Activated naive CD8-positive, alpha-beta T cell treated with anti-CD3 and anti-CD28 coated beads, Interleukin-2, amount 50 U/mL, for 24 hours (primary cell): ENCODE data around the gene TBCK.
"Not testable (repeated sequence)": the region's sequence is repeated elsewhere in the genome, so short reads cannot be mapped to it uniquely, and the experiment has no call there.

ENCODE experiments used
- ATAC-seq: fragments of 150-1000 bp; cut with Tn5 transposase; one replicate; pipeline ENCODE4 v1.10.0; 2021
- DNase-seq: peaks from one replicate; pipeline ENCODE4 v3.0.0; 2021
- H3K27ac Mint-ChIP-seq: one replicate; pipeline ENCODE4 v1.8.0; 2021; ENCODE audit warnings: mild to moderate bottlenecking, mixed read lengths
- H3K27me3 Mint-ChIP-seq: one replicate; pipeline ENCODE4 v1.8.0; 2021; ENCODE audit warnings: mixed read lengths
- H3K36me3 Mint-ChIP-seq: one replicate; pipeline ENCODE4 v1.8.0; 2021; ENCODE audit warnings: low read depth, mixed read lengths
- H3K4me1 Mint-ChIP-seq: one replicate; pipeline ENCODE4 v1.8.0; 2021; ENCODE audit warnings: mixed read lengths
- H3K4me3 Mint-ChIP-seq: one replicate; pipeline ENCODE4 v1.8.0; 2021; ENCODE audit warnings: mild to moderate bottlenecking, moderate library complexity, mixed read lengths
- H3K9me3 Mint-ChIP-seq: one replicate; pipeline ENCODE4 v1.8.0; 2021; ENCODE audit warnings: mixed read lengths

TBCK gene

GRCh38 chr4:106253364-106254129, 62.5 kb downstream of the TBCK start:
- Mint-ChIP-seq H3K9me3 (no peaks in the 10 kb centered on the region), H3K27ac (no peak overlapping the region), H3K4me3 (no peak overlapping the region), H3K27me3 (no peaks in the 10 kb centered on the region), H3K4me1 (no peaks in the 10 kb centered on the region), H3K36me3 (peaks cover 10% of the 10 kb centered on the region)
- ATAC-seq, result no peak
- no peak for DNase-seq

- Mint-ChIP-seq H3K27ac (no peak overlapping the region), H3K4me1 (no peaks in the 10 kb centered on the region), H3K4me3 (no peak overlapping the region), H3K9me3 (no peaks in the 10 kb centered on the region), H3K36me3 (peaks cover 25% of the 10 kb centered on the region), H3K27me3 (no peaks in the 10 kb centered on the region)
- DNase-seq, result no peak
- no peak for ATAC-seq
These were observed 68.4 kb downstream of the TBCK start for GRCh38 chr4:106247600-106247999.

GRCh38 chr4:106246441-106246840, 69.6 kb downstream of the TBCK start:
- Mint-ChIP-seq H3K27me3 (no peaks in the 10 kb centered on the region), H3K36me3 (peaks cover 25% of the 10 kb centered on the region), H3K9me3 (no peaks in the 10 kb centered on the region), H3K27ac (no peak overlapping the region), H3K4me1 (no peaks in the 10 kb centered on the region), H3K4me3 (no peak overlapping the region)
- no peak for ATAC-seq
- DNase-seq, result no peak

GRCh38 chr4:106245176-106245575, 70.8 kb downstream of the TBCK start:
- H3K9me3 Mint-ChIP-seq, result no peaks in the 10 kb centered on the region
- H3K36me3 Mint-ChIP-seq, result peaks cover 25% of the 10 kb centered on the region
- ATAC-seq (no peak), DNase-seq (no peak)
- no peak overlapping the region for H3K4me3 Mint-ChIP-seq
- H3K27ac Mint-ChIP-seq, result no peak overlapping the region
- no peaks in the 10 kb centered on the region for H3K27me3 Mint-ChIP-seq
- H3K4me1 Mint-ChIP-seq, result no peaks in the 10 kb centered on the region

- H3K4me1 Mint-ChIP-seq, result no peaks in the 10 kb centered on the region
- no peaks in the 10 kb centered on the region for H3K27me3 Mint-ChIP-seq
These were observed 75.3 kb downstream of the TBCK start for GRCh38 chr4:106240699-106241098.

GRCh38 chr4:106238820-106239420, 77.1 kb downstream of the TBCK start:
- peaks cover 21% of the 10 kb centered on the region for H3K36me3 Mint-ChIP-seq
- no peak overlapping the region for H3K27ac Mint-ChIP-seq
- H3K9me3 Mint-ChIP-seq, result no peaks in the 10 kb centered on the region
- ATAC-seq (peak; percentile 49), DNase-seq (no peak)
- no peaks in the 10 kb centered on the region for H3K4me1 Mint-ChIP-seq
- no peaks in the 10 kb centered on the region for H3K27me3 Mint-ChIP-seq
- H3K4me3 Mint-ChIP-seq, result no peak overlapping the region

More at GRCh38 chr4:106240699-106241098, 75.3 kb downstream of the TBCK start:
- no peak overlapping the region for H3K27ac Mint-ChIP-seq
- no peak overlapping the region for H3K4me3 Mint-ChIP-seq
- H3K9me3 Mint-ChIP-seq, result no peaks in the 10 kb centered on the region
- DNase-seq (no peak), ATAC-seq (no peak)
- H3K36me3 Mint-ChIP-seq, result peaks cover 19% of the 10 kb centered on the region

- H3K9me3 Mint-ChIP-seq, result no peaks in the 10 kb centered on the region
- ATAC-seq, result no peak
- no peak for DNase-seq
- no peaks in the 10 kb centered on the region for H3K27me3 Mint-ChIP-seq
- H3K4me3 Mint-ChIP-seq, result no peak overlapping the region
- no peak overlapping the region for H3K27ac Mint-ChIP-seq
- H3K4me1 Mint-ChIP-seq, result no peaks in the 10 kb centered on the region
- H3K36me3 Mint-ChIP-seq, result peaks cover 53% of the 10 kb centered on the region
These were observed 84.1 kb downstream of the TBCK start for GRCh38 chr4:106231931-106232330.

- Mint-ChIP-seq H3K27ac (no peak overlapping the region), H3K27me3 (no peaks in the 10 kb centered on the region), H3K4me3 (no peak overlapping the region), H3K9me3 (peaks cover 4% of the 10 kb centered on the region), H3K4me1 (no peaks in the 10 kb centered on the region), H3K36me3 (peaks cover 24% of the 10 kb centered on the region)
- DNase-seq (no peak), ATAC-seq (no peak)
These were observed 93.5 kb downstream of the TBCK start for GRCh38 chr4:106222548-106222947.

- peaks cover 18% of the 10 kb centered on the region for H3K36me3 Mint-ChIP-seq
- not testable (repeated sequence) for H3K27ac Mint-ChIP-seq, ATAC-seq, H3K4me1 Mint-ChIP-seq, H3K4me3 Mint-ChIP-seq, H3K9me3 Mint-ChIP-seq, H3K27me3 Mint-ChIP-seq, DNase-seq
These were observed 102.7 kb downstream of the TBCK start for GRCh38 chr4:106213291-106213690.

GRCh38 chr4:106210021-106210420, 106.0 kb downstream of the TBCK start:
- Mint-ChIP-seq H3K27me3 (no peaks in the 10 kb centered on the region), H3K4me1 (no peaks in the 10 kb centered on the region), H3K9me3 (no peaks in the 10 kb centered on the region), H3K27ac (no peak overlapping the region), H3K4me3 (no peak overlapping the region), H3K36me3 (peaks cover 15% of the 10 kb centered on the region)
- no peak for DNase-seq
- no peak for ATAC-seq

- H3K27me3 Mint-ChIP-seq, result no peaks in the 10 kb centered on the region
- H3K9me3 Mint-ChIP-seq, result no peaks in the 10 kb centered on the region
- H3K4me3 Mint-ChIP-seq, result no peak overlapping the region
- no peak overlapping the region for H3K27ac Mint-ChIP-seq
- ATAC-seq (no peak), DNase-seq (no peak)
- no peaks in the 10 kb centered on the region for H3K4me1 Mint-ChIP-seq
- H3K36me3 Mint-ChIP-seq, result peaks cover 15% of the 10 kb centered on the region
These were observed 107.2 kb downstream of the TBCK start for GRCh38 chr4:106208481-106209460.

GRCh38 chr4:106201373-106201772, 114.6 kb downstream of the TBCK start:
- Mint-ChIP-seq H3K27ac (no peak overlapping the region), H3K27me3 (no peaks in the 10 kb centered on the region), H3K4me3 (no peak overlapping the region), H3K36me3 (peaks cover 3% of the 10 kb centered on the region), H3K4me1 (no peaks in the 10 kb centered on the region), H3K9me3 (no peaks in the 10 kb centered on the region)
- DNase-seq, result no peak
- no peak for ATAC-seq

- H3K9me3 Mint-ChIP-seq, result no peaks in the 10 kb centered on the region
- H3K4me1 Mint-ChIP-seq, result no peaks in the 10 kb centered on the region
- no peaks in the 10 kb centered on the region for H3K27me3 Mint-ChIP-seq
- peaks cover 24% of the 10 kb centered on the region for H3K36me3 Mint-ChIP-seq
- ATAC-seq (no peak), DNase-seq (no peak)
- H3K27ac Mint-ChIP-seq, result no peak overlapping the region
- H3K4me3 Mint-ChIP-seq, result no peak overlapping the region
These were observed 120.5 kb downstream of the TBCK start for GRCh38 chr4:106195435-106195950.

- H3K27ac Mint-ChIP-seq, result no peak overlapping the region
- no peak for ATAC-seq
- H3K27me3 Mint-ChIP-seq, result no peaks in the 10 kb centered on the region
- H3K4me3 Mint-ChIP-seq, result no peak overlapping the region
- H3K4me1 Mint-ChIP-seq, result no peaks in the 10 kb centered on the region
- no peaks in the 10 kb centered on the region for H3K9me3 Mint-ChIP-seq
- no peak for DNase-seq
- peaks cover 25% of the 10 kb centered on the region for H3K36me3 Mint-ChIP-seq
These were observed 121.2 kb downstream of the TBCK start for GRCh38 chr4:106194801-106195200.
